ENCODE results near the gene ABAT.

The ABAT gene

GRCh38 chr16:8753416-8754054 lies 79.1 kb downstream of the ABAT start:
- in situ Hi-C loops (cut with HindIII; ENCODE audit: low pct_unique_long_range_greater_than_20kb, low sequenced_read_pairs), result no loop called here
- no peak for TF ChIP-seq JUND (IDR thresholded peaks at IDR 0.05; ENCODE audit: low read depth)
- no peak for DNase-seq (ENCODE audit: low read depth in 1 of 2, low spot score in 1 of 2)

GRCh38 chr16:8756755-8757154 lies 82.3 kb downstream of the ABAT start:
- DNase-seq (ENCODE audit: low read depth in 1 of 2, low spot score in 1 of 2), result no peak
- no peak for TF ChIP-seq JUND (IDR thresholded peaks at IDR 0.05; ENCODE audit: low read depth)
- in situ Hi-C loops (cut with HindIII; ENCODE audit: low pct_unique_long_range_greater_than_20kb, low sequenced_read_pairs), result no loop called here

GRCh38 chr16:8758022-8758421 lies 83.6 kb downstream of the ABAT start:
- no peak for DNase-seq (ENCODE audit: low read depth in 1 of 2, low spot score in 1 of 2)
- in situ Hi-C loops (cut with HindIII; ENCODE audit: low pct_unique_long_range_greater_than_20kb, low sequenced_read_pairs), result no loop called here
- TF ChIP-seq JUND (IDR thresholded peaks at IDR 0.05; ENCODE audit: low read depth), result no peak

GRCh38 chr16:8760021-8760420 lies 85.6 kb downstream of the ABAT start:
- in situ Hi-C loops (cut with HindIII; ENCODE audit: low pct_unique_long_range_greater_than_20kb, low sequenced_read_pairs), result no loop called here
- DNase-seq (ENCODE audit: low read depth in 1 of 2, low spot score in 1 of 2), result no peak
- no peak for TF ChIP-seq JUND (IDR thresholded peaks at IDR 0.05; ENCODE audit: low read depth)

GRCh38 chr16:8761078-8761477 lies 86.7 kb downstream of the ABAT start:
- DNase-seq (ENCODE audit: low read depth in 1 of 2, low spot score in 1 of 2), result no peak
- in situ Hi-C loops (cut with HindIII; ENCODE audit: low pct_unique_long_range_greater_than_20kb, low sequenced_read_pairs), result no loop called here
- TF ChIP-seq JUND (IDR thresholded peaks at IDR 0.05; ENCODE audit: low read depth), result no peak

GRCh38 chr16:8762254-8762653 lies 87.8 kb downstream of the ABAT start:
- no peak for TF ChIP-seq JUND (IDR thresholded peaks at IDR 0.05; ENCODE audit: low read depth)
- DNase-seq (ENCODE audit: low read depth in 1 of 2, low spot score in 1 of 2), result no peak
- in situ Hi-C loops (cut with HindIII; ENCODE audit: low pct_unique_long_range_greater_than_20kb, low sequenced_read_pairs), result no loop called here

GRCh38 chr16:8763083-8763482 lies 88.7 kb downstream of the ABAT start:
- in situ Hi-C loops (cut with HindIII; ENCODE audit: low pct_unique_long_range_greater_than_20kb, low sequenced_read_pairs), result no loop called here
- no peak for DNase-seq (ENCODE audit: low read depth in 1 of 2, low spot score in 1 of 2)
- no peak for TF ChIP-seq JUND (IDR thresholded peaks at IDR 0.05; ENCODE audit: low read depth)

- no peak for TF ChIP-seq JUND (IDR thresholded peaks at IDR 0.05; ENCODE audit: low read depth)
- in situ Hi-C loops (cut with HindIII; ENCODE audit: low pct_unique_long_range_greater_than_20kb, low sequenced_read_pairs), result no loop called here
- no peak for DNase-seq (ENCODE audit: low read depth in 1 of 2, low spot score in 1 of 2)
These were observed 89.5 kb downstream of the ABAT start for GRCh38 chr16:8763899-8764298.

GRCh38 chr16:8764525-8765250 lies 90.3 kb downstream of the ABAT start:
- in situ Hi-C loops (cut with HindIII; ENCODE audit: low pct_unique_long_range_greater_than_20kb, low sequenced_read_pairs), result no loop called here
- no peak for TF ChIP-seq JUND (IDR thresholded peaks at IDR 0.05; ENCODE audit: low read depth)
- no peak for DNase-seq (ENCODE audit: low read depth in 1 of 2, low spot score in 1 of 2)

GRCh38 chr16:8767176-8767575 lies 92.8 kb downstream of the ABAT start:
- in situ Hi-C loops (cut with HindIII; ENCODE audit: low pct_unique_long_range_greater_than_20kb, low sequenced_read_pairs), result no loop called here
- TF ChIP-seq JUND (IDR thresholded peaks at IDR 0.05; ENCODE audit: low read depth), result no peak
- no peak for DNase-seq (ENCODE audit: low read depth in 1 of 2, low spot score in 1 of 2)

GRCh38 chr16:8768283-8768682 lies 93.9 kb downstream of the ABAT start:
- TF ChIP-seq JUND (IDR thresholded peaks at IDR 0.05; ENCODE audit: low read depth), result no peak
- DNase-seq (ENCODE audit: low read depth in 1 of 2, low spot score in 1 of 2), result no peak
- in situ Hi-C loops (cut with HindIII; ENCODE audit: low pct_unique_long_range_greater_than_20kb, low sequenced_read_pairs), result no loop called here

- in situ Hi-C loops (cut with HindIII; ENCODE audit: low pct_unique_long_range_greater_than_20kb, low sequenced_read_pairs), result no loop called here
- no peak for DNase-seq (ENCODE audit: low read depth in 1 of 2, low spot score in 1 of 2)
- TF ChIP-seq JUND (IDR thresholded peaks at IDR 0.05; ENCODE audit: low read depth), result no peak
These were observed 94.3 kb downstream of the ABAT start for GRCh38 chr16:8768692-8769091.

GRCh38 chr16:8773537-8773936 lies 99.1 kb downstream of the ABAT start:
- no peak for TF ChIP-seq JUND (IDR thresholded peaks at IDR 0.05; ENCODE audit: low read depth)
- in situ Hi-C loops (cut with HindIII; ENCODE audit: low pct_unique_long_range_greater_than_20kb, low sequenced_read_pairs), result no loop called here
- DNase-seq (ENCODE audit: low read depth in 1 of 2, low spot score in 1 of 2), result no peak

GRCh38 chr16:8774208-8774607 lies 99.8 kb downstream of the ABAT start:
- no peak for TF ChIP-seq JUND (IDR thresholded peaks at IDR 0.05; ENCODE audit: low read depth)
- in situ Hi-C loops (cut with HindIII; ENCODE audit: low pct_unique_long_range_greater_than_20kb, low sequenced_read_pairs), result no loop called here
- no peak for DNase-seq (ENCODE audit: low read depth in 1 of 2, low spot score in 1 of 2)

All from T47D (cell line).